Psoas muscle (tissue), 8 donors: Measurements from ENCODE around the gene AFF3. TPM values are rescaled to one million over a fixed set of nuclear protein-coding genes. Genes with fewer than 3 reads are reported as not detected.

Experiments
- ATAC-seq, 4 donors: fragments of 200-7000 bp; cut with Tn5 transposase; one replicate each; pipeline ENCODE4 v1.9.1; 2020; ENCODE audit warnings: moderate library complexity in 3 of 4, mild to moderate bottlenecking in 2 of 4
- DNase-seq, 2 donors: peaks; one replicate each; pipeline ENCODE4 v3.0.0-alpha.2; 2020
- H3K27ac ChIP-seq: fragments of 200-600 bp; one replicate; pipeline ENCODE4 v1.8.0; 2022
- H3K27me3 ChIP-seq, 3 donors: fragments of 200-600 bp in 1 of 3; one replicate each; pipeline versions ENCODE4 v1.6.1 to v1.8.0; 2013 to 2022; ENCODE audit warnings: low read length in 2 of 3, mild to moderate bottlenecking in 2 of 3, moderate library complexity in 1 of 3; ENCODE audit not compliant: insufficient read depth in 3 of 3
- H3K36me3 ChIP-seq, 2 donors: fragments of 200-600 bp in 1 of 2; one replicate each; pipeline versions ENCODE4 v1.6.1 to v1.8.0; 2013 to 2022; ENCODE audit warnings: low read depth in 1 of 2, mild to moderate bottlenecking in 1 of 2, moderate library complexity in 1 of 2; ENCODE audit not compliant: insufficient read depth in 1 of 2
- H3K4me1 ChIP-seq: fragments of 200-600 bp; one replicate; pipeline ENCODE4 v1.8.0; 2022
- H3K4me3 ChIP-seq: fragments of 200-600 bp; one replicate; pipeline ENCODE4 v1.8.0; 2022; ENCODE audit warnings: mild to moderate bottlenecking
- H3K9me3 ChIP-seq: fragments of 200-600 bp; one replicate; pipeline ENCODE4 v1.8.0; 2022
- WGBS, 3 donors: extraction: QIAGEN DNeasy Blood & Tissue Kit; methylation state at CpG; one replicate each; pipeline versions ENCODE4 v1.1.6 to v1.1.7; 2013; 5-methylcytosine and 5-hydroxymethylcytosine counted together
- intact Hi-C, 2 donors: fragments of 100-400 bp; cut with DNase I; formaldehyde crosslinking; loops; one replicate each; pipeline versions ENCODE4 v1.11.0 to v1.14.2; 2022
- polyA plus RNA-seq, 3 donors: library from polyadenylated mRNA; stranded (reverse); fragments of 200-250 nt; gene quantifications; one replicate each; pipeline ENCODE4 v1.2.3, GENCODE V29; 2013
- total RNA-seq, 4 donors: library from RNA; stranded (reverse); fragmentation: NEBNext Ultra II Directional in 2 of 4; extraction: Animal tissue kit (Norgen Biotek cat#: 25700) in 2 of 4; gene quantifications; one replicate each; pipeline versions ENCODE4 v1.2.1 to v1.2.4, GENCODE V29; 2021 to 2023
- TF ChIP-seq, protein P1 (sequence below): fragments of 200-600 bp; IDR thresholded peaks from one replicate; pipeline ENCODE4 v1.8.0; 2022; ENCODE audit warnings: antibody characterized with exemption
- donor health status: healthy with polysubstance abuse.
- donor health status: DM: no; HTN: no; CAD: no; lungs with moderate emphysema.
- donor health status: Bipolar disorder and iron deficiency.
- donor health status: healthy.
- donor health status: DM: yes; HTN: yes; CAD: no.
- donor health status: DM: no; HTN: no; CAD: no.
- donor health status: DM: no; HTN: no; CAD: no.
- donor health status: DM: yes; HTN: yes; CAD: no.

AFF3 gene
- total and polyA plus RNA-seq, 7 donors: 0.08 to 2.9 (median 0.44) TPM

DNA sequence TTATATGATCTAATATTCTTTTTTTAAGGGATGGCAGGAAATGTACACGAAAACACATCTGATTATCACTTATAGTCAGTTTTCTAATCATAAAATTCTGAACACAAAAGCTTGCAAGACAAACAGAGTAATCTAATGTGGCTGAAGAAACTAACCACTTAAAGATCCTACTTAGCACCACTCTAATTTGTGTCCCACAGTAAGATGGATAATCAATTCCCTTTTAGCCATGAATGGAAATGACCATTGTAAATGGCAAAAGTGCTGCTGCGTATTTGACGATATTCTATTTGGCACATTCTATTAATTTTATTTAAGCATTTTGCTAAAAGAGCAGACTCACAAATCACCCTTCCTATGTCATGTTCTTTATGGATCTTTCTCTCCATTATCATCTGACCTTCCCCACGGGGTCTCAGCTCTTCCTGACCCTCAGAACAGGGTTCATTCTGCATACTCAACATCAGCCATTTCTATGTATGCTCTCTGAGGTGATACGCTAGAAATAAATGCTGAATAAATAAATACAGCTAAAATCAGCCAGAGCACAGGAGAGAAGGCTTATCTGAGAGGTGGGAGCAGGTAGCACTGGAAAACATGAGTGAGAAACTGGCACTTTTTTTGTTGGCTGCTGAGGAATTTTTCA lies 295.8 kb downstream of the AFF3 start:
- H3K9me3 ChIP-seq: no peaks in the 10 kb centered on the region
- TF ChIP-seq, protein P1, sequence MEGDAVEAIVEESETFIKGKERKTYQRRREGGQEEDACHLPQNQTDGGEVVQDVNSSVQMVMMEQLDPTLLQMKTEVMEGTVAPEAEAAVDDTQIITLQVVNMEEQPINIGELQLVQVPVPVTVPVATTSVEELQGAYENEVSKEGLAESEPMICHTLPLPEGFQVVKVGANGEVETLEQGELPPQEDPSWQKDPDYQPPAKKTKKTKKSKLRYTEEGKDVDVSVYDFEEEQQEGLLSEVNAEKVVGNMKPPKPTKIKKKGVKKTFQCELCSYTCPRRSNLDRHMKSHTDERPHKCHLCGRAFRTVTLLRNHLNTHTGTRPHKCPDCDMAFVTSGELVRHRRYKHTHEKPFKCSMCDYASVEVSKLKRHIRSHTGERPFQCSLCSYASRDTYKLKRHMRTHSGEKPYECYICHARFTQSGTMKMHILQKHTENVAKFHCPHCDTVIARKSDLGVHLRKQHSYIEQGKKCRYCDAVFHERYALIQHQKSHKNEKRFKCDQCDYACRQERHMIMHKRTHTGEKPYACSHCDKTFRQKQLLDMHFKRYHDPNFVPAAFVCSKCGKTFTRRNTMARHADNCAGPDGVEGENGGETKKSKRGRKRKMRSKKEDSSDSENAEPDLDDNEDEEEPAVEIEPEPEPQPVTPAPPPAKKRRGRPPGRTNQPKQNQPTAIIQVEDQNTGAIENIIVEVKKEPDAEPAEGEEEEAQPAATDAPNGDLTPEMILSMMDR: no peak
- intact Hi-C loops: no loop called here
- no peaks in the 10 kb centered on the region for H3K4me1 ChIP-seq
- no peak for DNase-seq
- H3K27ac ChIP-seq: no peak overlapping the region
- 93 to 95% (median 94%) methylated on average over 5 of the region's 5 CpGs for WGBS, 3 donors
- ATAC-seq: no peak
- H3K27me3 ChIP-seq: no peaks in the 10 kb centered on the region
- no peak overlapping the region for H3K4me3 ChIP-seq
- no peaks in the 10 kb centered on the region for H3K36me3 ChIP-seq

DNA sequence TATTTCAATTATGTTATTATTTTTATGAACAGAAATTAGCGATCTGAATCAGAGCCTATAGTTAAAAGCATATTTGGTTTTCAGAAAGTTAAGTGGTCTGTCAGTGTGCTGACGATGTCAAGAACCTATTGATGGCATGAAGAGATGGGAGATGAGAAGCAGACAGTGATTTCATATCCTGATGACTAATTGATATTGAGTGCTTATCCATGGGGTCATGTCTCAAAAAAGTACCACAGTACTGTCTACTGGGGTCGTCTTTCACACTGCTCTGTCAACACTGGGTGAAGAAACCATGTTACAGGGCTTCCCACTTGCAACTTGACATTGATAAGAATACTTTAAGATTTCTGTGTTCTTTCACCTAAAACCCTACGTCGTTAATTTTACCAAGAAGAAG lies 297.1 kb downstream of the AFF3 start:
- WGBS, 3 donors: 90 to 93% (median 91%) methylated on average over 5 of the region's 5 CpGs
- Histone ChIP-seq H3K27ac (no peak overlapping the region), H3K4me1 (no peaks in the 10 kb centered on the region), H3K36me3 (no peaks in the 10 kb centered on the region), H3K4me3 (no peak overlapping the region), H3K9me3 (no peaks in the 10 kb centered on the region), H3K27me3 (no peaks in the 10 kb centered on the region)
- TF ChIP-seq, protein P1: no peak
- ATAC-seq: no peak
- intact Hi-C loops: no loop called here
- DNase-seq: no peak

GRCh38 chr2:99842451-99842850 lies 299.9 kb downstream of the AFF3 start:
- Histone ChIP-seq H3K27me3 (no peaks in the 10 kb centered on the region), H3K36me3 (no peaks in the 10 kb centered on the region), H3K9me3 (no peaks in the 10 kb centered on the region), H3K4me3 (no peak overlapping the region), H3K27ac (no peak overlapping the region), H3K4me1 (no peaks in the 10 kb centered on the region)
- no peak for ATAC-seq
- intact Hi-C loops: no loop called here
- WGBS, 3 donors: 66 to 71% (median 67%) methylated on average over 4 of the region's 4 CpGs
- TF ChIP-seq, protein P1: no peak
- DNase-seq: no peak

- intact Hi-C loops: loop anchor here in 1 of 2 donors (2.0 kb wide), 1 partner anchor 77 kb away; no protein-coding TSS in a partner anchor
- no peak for ATAC-seq
- no peaks in the 10 kb centered on the region for H3K27me3 ChIP-seq
- no peak for DNase-seq
- H3K9me3 ChIP-seq: no peaks in the 10 kb centered on the region
- H3K4me3 ChIP-seq: no peak overlapping the region
- WGBS, 3 donors: 59 to 72% (median 64%) methylated on average over 3 of the region's 3 CpGs
- H3K27ac ChIP-seq: no peak overlapping the region
- no peaks in the 10 kb centered on the region for H3K4me1 ChIP-seq
- no peaks in the 10 kb centered on the region for H3K36me3 ChIP-seq
- TF ChIP-seq, protein P1: no peak
Observed at GRCh38 chr2:99841749-99842148, 300.6 kb downstream of the AFF3 start.

GRCh38 chr2:99840831-99841230 lies 301.6 kb downstream of the AFF3 start:
- no peaks in the 10 kb centered on the region for H3K27me3 ChIP-seq
- H3K27ac ChIP-seq: no peak overlapping the region
- TF ChIP-seq, protein P1: no peak
- WGBS, 3 donors: 90 to 93% (median 92%) methylated on average over 3 of the region's 3 CpGs
- H3K9me3 ChIP-seq: no peaks in the 10 kb centered on the region
- DNase-seq (no peak), ATAC-seq (no peak)
- intact Hi-C loops: loop anchor here in 1 of 2 donors (2.0 kb wide), 1 partner anchor 78 kb away; no protein-coding TSS in a partner anchor
- H3K4me1 ChIP-seq: no peaks in the 10 kb centered on the region
- no peaks in the 10 kb centered on the region for H3K36me3 ChIP-seq
- no peak overlapping the region for H3K4me3 ChIP-seq
